PC-3 (cell line): Measurements from ENCODE around the gene ARHGAP4. TPM values are rescaled to one million over a fixed set of nuclear protein-coding genes. Genes with fewer than 3 reads are reported as not detected.

Source experiments
- ATAC-seq: fragments of 200-7000 bp; cut with Tn5 transposase; 2 replicates; pipeline ENCODE4 v1.9.1; 2020; ENCODE audit warnings: mild to moderate bottlenecking, moderate library complexity
- BruUV-seq: library from RNA; stranded (reverse); fragments of 400-500 nt; replicated peaks from 2 replicates; lab custom pipeline; 2021; lab: Mats Ljungman, UMichigan
- CTCF ChIA-PET: fragments of 300-600 bp; sonication (Branson Sonifier 250); formaldehyde crosslinking; loops from one replicate; lab custom pipeline; 2022; ENCODE audit warnings: antibody characterized with exemption; lab: Charles Lee
- POLR2A ChIA-PET: fragments of 300-600 bp; sonication (Branson Sonifier 250); formaldehyde crosslinking; loops from one replicate; lab custom pipeline; 2022; ENCODE audit warnings: antibody characterized with exemption; ENCODE audit not compliant: unreplicated experiment; lab: Charles Lee
- DNase-seq: peaks from one replicate; pipeline ENCODE4 v3.0.0-alpha.2; 2015
- H2AFZ ChIP-seq: fragments of 300-600 bp; sonication (generic); 2 replicates; pipeline ENCODE4 v1.6.0; 2016; ENCODE audit warnings: antibody characterized with exemption, low read length
- H3F3A ChIP-seq: fragments of 300-600 bp; sonication (generic); one replicate; pipeline ENCODE4 v1.6.0; 2017; ENCODE audit warnings: antibody characterized with exemption, low read length, control low read depth, mild to moderate bottlenecking; ENCODE audit not compliant: unreplicated experiment
- H3K27ac ChIP-seq: fragments of 300-600 bp; sonication (generic); 2 replicates; pipeline ENCODE4 v1.5.1; 2016; ENCODE audit warnings: mild to moderate bottlenecking, low read length
- H3K27me3 ChIP-seq: fragments of 300-600 bp; sonication (generic); 2 replicates; pipeline ENCODE4 v1.6.1; 2016; ENCODE audit warnings: low read length, mixed read lengths
- H3K36me3 ChIP-seq: fragments of 300-600 bp; sonication (generic); 2 replicates; pipeline ENCODE4 v1.6.1; 2016; ENCODE audit warnings: low read depth, mixed run types, low read length, mixed read lengths
- H3K4me1 ChIP-seq: fragments of 300-600 bp; sonication (generic); 2 replicates; pipeline ENCODE4 v1.5.1; 2016; ENCODE audit warnings: low read length; ENCODE audit not compliant: insufficient read depth
- H3K4me2 ChIP-seq: fragments of 300-600 bp; sonication (generic); 2 replicates; pipeline ENCODE4 v1.6.0; 2016; ENCODE audit warnings: low read length
- H3K4me3 ChIP-seq: fragments of 300-600 bp; sonication (generic); 2 replicates; pipeline ENCODE4 v1.5.1; 2016; ENCODE audit warnings: mild to moderate bottlenecking, low read length, mixed read lengths
- H3K79me2 ChIP-seq: fragments of 300-600 bp; sonication (generic); 2 replicates; pipeline ENCODE4 v1.6.1; 2017; ENCODE audit warnings: low read length, mixed read lengths
- H3K9ac ChIP-seq: fragments of 300-600 bp; sonication (generic); 2 replicates; pipeline ENCODE4 v1.6.0; 2016; ENCODE audit warnings: mild to moderate bottlenecking, low read length
- H3K9me2 ChIP-seq: fragments of 300-600 bp; sonication (generic); replicated peaks from 2 replicates; pipeline ENCODE4 v1.6.1; 2016; ENCODE audit warnings: mixed run types, low read length, mixed read lengths
- H3K9me3 ChIP-seq: fragments of 300-600 bp; sonication (generic); 2 replicates; pipeline ENCODE4 v1.6.1; 2016; ENCODE audit warnings: low read length, mixed read lengths
- H4K20me1 ChIP-seq: fragments of 300-600 bp; sonication (generic); 2 replicates; pipeline ENCODE4 v1.6.1; 2016; ENCODE audit warnings: low read length, mixed read lengths
- CTCF ChIP-seq: fragments of 300-600 bp; sonication (generic); conservative IDR thresholded peaks from 2 replicates; pipeline ENCODE4 v1.5.1; 2017; ENCODE audit warnings: antibody characterized with exemption, low read depth, mild to moderate bottlenecking, low read length
- EZH2 ChIP-seq: fragments of 300-600 bp; sonication (generic); IDR thresholded peaks from one replicate; pipeline ENCODE4 v1.6.1; 2017; ENCODE audit warnings: antibody characterized with exemption, mild to moderate bottlenecking, low read length; ENCODE audit not compliant: unreplicated experiment
- EZH2phosphoT487 ChIP-seq: fragments of 300-600 bp; sonication (generic); IDR thresholded peaks from 2 replicates; pipeline ENCODE4 v1.6.1; 2018; ENCODE audit warnings: mild to moderate bottlenecking, antibody characterized with exemption, low read length, borderline replicate concordance
- intact Hi-C: fragments of 100-400 bp; cut with micrococcal nuclease; formaldehyde crosslinking; loops from 2 replicates; pipeline ENCODE4 v1.9.0; 2023
- total RNA-seq: library from RNA; depleted of rRNA; stranded (reverse); fragments of >200 nt; gene quantifications from 2 replicates; pipeline ENCODE4 v1.2.3, GENCODE V29; 2014

Gene ARHGAP4
- total RNA-seq, 1 experiment from 2014 or later, result 4.6 TPM

GRCh38 chrX:153900831-153901752, 25.0 kb downstream of the ARHGAP4 start:
- H3K27me3 ChIP-seq, result no peaks in the 10 kb centered on the region
- no peak overlapping the region for H3K27ac ChIP-seq
- ATAC-seq (peak; percentile 73), DNase-seq (peak; percentile 55)
- H3K36me3 ChIP-seq, result no peaks in the 10 kb centered on the region
- TF ChIP-seq CTCF (no peak), EZH2phosphoT487 (no peak), EZH2 (no peak)
- POLR2A ChIA-PET, result no interaction called here
- H3K9ac ChIP-seq, result no peak overlapping the region
- peak overlapping the region; percentile 64 for H3K4me2 ChIP-seq
- peak overlapping the region; percentile 45; the same call in 1 of the 2 replicates for H3K4me3 ChIP-seq
- no peaks in the 10 kb centered on the region for H3F3A ChIP-seq
- no peaks in the 10 kb centered on the region for H3K79me2 ChIP-seq
- H4K20me1 ChIP-seq, result no peaks in the 10 kb centered on the region
- BruUV-seq, result no TSS peak
- H2AFZ ChIP-seq, result peak overlapping the region; percentile 9; the same call in 1 of the 2 replicates
- peaks cover 9% of the 10 kb centered on the region; the same call in 1 of the 2 replicates for H3K4me1 ChIP-seq
- H3K9me3 ChIP-seq, result no peaks in the 10 kb centered on the region
- no peaks in the 10 kb centered on the region for H3K9me2 ChIP-seq
- CTCF ChIA-PET, result interaction anchor here (0.6 to 0.7 kb wide), 2 partner anchors 10 to 46 kb away, joined by 5 read pairs; no protein-coding TSS in a partner anchor
- intact Hi-C loops, result no loop called here

GRCh38 chrX:153897899-153898298, 28.2 kb downstream of the ARHGAP4 start:
- Histone ChIP-seq H3F3A (no peaks in the 10 kb centered on the region), H3K36me3 (no peaks in the 10 kb centered on the region), H3K4me1 (peaks cover 9% of the 10 kb centered on the region; the same call in 1 of the 2 replicates), H3K27ac (no peak overlapping the region), H3K79me2 (no peaks in the 10 kb centered on the region), H3K27me3 (no peaks in the 10 kb centered on the region), H2AFZ (no peak overlapping the region), H3K9me3 (no peaks in the 10 kb centered on the region), H3K9ac (no peak overlapping the region), H3K4me3 (no peak overlapping the region), H3K9me2 (no peaks in the 10 kb centered on the region), H4K20me1 (no peaks in the 10 kb centered on the region), H3K4me2 (no peak overlapping the region)
- no TSS peak for BruUV-seq
- POLR2A ChIA-PET, result no interaction called here
- CTCF ChIA-PET, result no interaction called here
- ATAC-seq, result no peak
- TF ChIP-seq CTCF, result no peak
- no peak for TF ChIP-seq EZH2
- TF ChIP-seq EZH2phosphoT487, result no peak
- DNase-seq, result no peak
- intact Hi-C loops, result no loop called here

- Histone ChIP-seq H3K36me3 (no peaks in the 10 kb centered on the region), H3K27me3 (peaks cover 6% of the 10 kb centered on the region; the same call in 1 of the 2 replicates), H3K27ac (no peak overlapping the region), H3K9me3 (no peaks in the 10 kb centered on the region), H3K9me2 (no peaks in the 10 kb centered on the region), H3K4me3 (no peak overlapping the region), H3K9ac (no peak overlapping the region), H3F3A (no peaks in the 10 kb centered on the region), H3K4me2 (no peak overlapping the region), H3K4me1 (peaks cover 9% of the 10 kb centered on the region; the same call in 1 of the 2 replicates), H4K20me1 (no peaks in the 10 kb centered on the region), H2AFZ (no peak overlapping the region), H3K79me2 (no peaks in the 10 kb centered on the region)
- no peak for TF ChIP-seq CTCF
- TF ChIP-seq EZH2, result no peak
- TF ChIP-seq EZH2phosphoT487, result no peak
- DNase-seq (no peak), ATAC-seq (no peak)
- POLR2A ChIA-PET, result no interaction called here
- CTCF ChIA-PET, result no interaction called here
- BruUV-seq, result no TSS peak
- intact Hi-C loops, result no loop called here
These were observed 36.9 kb downstream of the ARHGAP4 start for GRCh38 chrX:153889123-153889522.
